ENCODE results near the gene RP9.
A peak's percentile ranks its signal among the peaks of the same experiment; 100 is the strongest.

The RP9 gene

DNA sequence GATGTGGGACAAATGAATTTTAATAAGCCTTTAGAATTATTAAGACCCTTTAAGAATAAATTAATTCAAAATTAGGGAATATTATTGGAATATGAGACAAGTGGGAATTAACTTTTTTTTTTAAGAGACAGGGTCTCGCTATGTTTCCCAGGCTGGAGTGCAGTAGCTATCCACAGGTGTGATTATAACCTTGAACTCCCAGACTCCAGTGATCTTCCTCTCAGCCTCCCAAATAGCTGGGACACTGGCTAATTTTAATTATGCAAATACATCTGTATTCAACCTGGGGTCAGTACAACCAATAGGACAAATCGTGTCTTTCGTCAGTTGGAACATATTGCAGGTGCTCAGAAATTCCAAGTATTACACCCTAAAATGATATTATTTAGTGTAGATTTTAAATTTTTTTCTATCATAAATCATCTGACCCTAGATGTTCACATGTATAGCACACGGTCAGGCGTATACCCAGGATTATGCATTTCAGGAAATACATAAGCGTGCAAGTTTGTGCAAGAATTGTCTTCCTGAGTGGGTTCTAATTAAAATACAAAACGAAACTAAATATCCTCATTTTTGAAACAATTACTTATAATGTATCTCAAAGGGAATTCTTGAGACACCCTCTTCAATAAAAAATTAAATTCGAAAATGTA lies 47.8 kb downstream of the RP9 start:
- DNase-seq: no peak

DNA sequence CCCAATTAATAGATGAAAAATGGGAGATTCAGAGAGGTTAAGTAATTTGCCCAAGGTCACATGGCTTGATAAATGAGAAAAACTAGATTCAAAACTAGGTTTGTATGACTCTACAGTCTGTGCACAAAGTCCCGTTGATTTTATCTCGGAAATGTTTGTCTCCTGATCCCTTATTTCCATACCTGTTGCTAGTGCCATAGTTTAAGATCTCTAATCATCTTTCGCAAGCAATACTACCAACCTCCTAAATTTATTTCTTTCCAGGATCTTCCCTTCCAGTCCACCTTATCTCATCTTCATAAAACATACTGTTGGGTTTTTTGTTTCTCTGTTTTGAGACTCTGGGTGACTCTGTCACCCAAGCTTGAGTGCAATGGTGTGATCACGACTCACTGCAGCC lies 49.6 kb downstream of the RP9 start:
- no peak for DNase-seq

DNA sequence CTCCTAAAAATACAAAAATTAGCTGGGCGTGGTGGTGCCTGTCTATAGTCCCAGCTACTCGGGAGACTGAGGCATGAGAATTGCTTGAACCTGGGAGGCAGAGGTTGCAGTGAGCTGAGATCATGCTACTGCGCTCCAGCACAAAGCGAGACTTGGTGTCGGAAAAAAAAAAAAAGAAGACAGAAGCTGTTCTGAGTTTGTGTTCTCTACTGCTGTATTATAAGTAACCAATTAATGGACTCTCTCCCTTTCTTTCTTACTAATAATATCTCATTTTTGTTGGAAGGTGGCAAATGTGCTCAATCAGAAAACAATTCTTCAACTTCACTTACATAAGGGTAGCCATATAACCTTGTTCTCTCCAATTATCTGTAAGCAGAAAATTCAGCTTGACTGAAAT lies 54.0 kb downstream of the RP9 start:
- DNase-seq: no peak

DNA sequence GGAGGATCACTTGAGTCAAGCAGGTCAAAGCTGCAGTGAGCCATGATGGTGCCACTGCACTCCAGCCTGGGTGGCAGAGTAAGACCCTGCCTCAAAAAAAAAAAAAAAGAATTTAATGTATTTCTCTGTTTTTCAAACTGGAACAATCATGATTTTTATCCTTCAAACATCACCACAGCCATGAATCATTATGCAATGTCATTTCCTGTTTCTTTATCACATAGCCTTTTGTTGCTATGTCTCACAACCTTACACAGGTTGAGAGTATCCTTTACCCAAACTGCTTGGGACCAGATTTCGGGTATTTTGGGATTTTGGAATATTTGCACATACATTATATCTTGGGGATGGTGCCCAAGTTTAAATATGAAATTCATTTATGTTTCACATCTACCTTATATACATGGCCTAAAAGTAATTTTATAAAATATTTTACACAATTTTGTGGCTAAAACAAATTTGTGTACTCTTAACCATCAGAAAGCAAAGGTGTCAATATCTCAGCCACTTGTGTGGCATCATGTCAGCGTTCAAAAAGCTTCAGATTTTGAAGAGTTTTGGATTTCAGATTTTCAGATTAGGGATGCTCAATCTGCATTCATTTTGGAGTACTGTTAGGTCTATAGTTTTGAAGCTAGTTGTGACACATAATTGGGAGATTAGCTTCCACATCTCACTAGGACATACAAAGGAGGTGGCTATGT lies 54.8 kb downstream of the RP9 start:
- DNase-seq: no peak

DNA sequence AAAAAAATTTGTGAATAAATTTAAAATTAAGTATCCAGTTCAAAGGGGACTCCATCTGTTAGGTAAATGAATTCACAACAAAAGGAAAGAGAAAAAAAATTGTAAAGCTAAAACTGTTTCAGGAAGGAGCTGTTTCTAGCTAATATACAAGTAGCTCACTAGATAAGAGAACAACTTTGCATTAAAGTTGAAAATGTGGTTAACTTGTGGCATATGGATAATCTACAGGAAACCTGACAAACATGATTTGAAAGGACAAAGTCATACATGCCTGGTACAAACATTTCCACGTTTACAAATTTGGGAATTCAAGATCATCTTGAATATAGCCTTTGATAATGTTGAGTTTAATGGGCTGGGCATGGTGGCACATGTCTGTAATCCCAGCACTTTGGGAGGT lies 55.5 kb downstream of the RP9 start:
- no peak for DNase-seq

DNA sequence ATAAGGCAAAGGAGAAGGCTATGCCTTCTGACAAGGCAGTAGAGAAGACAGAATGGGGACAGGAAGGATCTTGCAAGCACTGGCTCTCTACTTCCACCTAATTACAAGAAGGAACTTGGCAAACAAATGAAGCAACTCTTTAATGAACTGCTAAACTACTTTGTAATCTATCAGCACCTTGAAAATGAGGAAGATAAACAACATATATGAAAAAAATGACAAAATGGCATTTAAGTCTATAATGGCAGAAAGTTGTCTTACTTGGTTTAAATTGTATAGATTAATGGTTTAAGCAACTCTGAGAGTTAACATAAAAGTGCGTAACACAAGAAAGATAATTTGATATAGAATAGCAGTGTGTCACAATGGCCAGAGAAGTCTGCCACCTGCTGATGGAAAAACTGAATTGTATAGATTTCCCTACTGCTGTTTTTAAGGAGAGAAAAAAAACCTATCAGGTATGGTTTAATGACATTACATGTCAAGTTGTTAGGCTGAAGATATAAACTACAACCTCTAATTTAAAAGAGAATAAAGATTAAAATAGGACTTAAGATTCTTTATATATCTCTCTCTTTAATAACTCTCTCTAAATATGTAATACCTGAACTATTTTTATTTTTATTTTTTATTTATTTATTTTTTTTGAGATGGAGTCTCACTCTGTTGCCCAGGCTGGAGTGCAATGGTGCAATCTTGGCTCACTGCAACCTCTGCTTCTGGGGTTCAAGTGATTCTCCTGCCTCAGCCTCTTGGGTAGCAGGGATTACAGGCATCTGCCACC lies 58.5 kb downstream of the RP9 start:
- DNase-seq: peak; percentile 62

DNA sequence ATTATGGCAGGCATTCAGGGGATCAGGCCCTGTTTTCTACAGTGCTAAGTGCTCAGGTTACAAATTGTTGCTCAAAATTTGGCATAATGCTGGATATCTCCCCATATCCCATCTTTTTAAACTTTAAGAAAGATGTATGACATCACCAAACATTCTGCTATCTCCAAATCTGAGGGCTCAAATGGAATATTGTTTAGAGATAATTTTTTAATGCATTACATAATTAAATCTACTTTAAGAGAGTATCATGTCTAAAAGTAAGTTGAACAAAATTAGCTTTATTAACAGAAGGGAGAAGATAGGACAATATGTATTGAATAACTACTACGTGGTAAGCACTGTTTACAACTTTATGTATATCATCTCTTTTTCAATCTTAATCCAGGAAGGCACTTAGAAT lies 60.5 kb downstream of the RP9 start:
- no peak for DNase-seq

- DNase-seq: no peak
These were observed 60.9 kb downstream of the RP9 start for GRCh38 chr7:33048257-33048656.

DNA sequence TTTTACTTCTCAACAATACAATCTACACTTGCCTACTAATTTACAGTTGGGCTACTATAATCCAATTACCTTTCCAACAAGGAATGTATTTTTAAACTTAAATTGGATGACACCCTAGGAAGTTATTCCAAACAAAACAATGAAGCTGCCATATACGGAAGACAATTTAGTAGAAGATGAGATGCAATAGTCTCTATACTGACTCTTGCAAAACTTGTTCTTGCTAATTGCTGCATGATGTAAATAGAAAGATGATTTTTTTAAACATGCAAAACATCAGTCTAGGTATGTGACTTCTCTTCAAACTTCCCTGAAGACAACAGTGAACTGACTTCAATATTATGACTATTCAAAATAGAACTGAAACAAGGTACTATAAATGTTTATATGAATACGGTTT lies 64.2 kb downstream of the RP9 start:
- DNase-seq: no peak

All from fibroblast of upper back skin (primary cell).